Activated naive CD8-positive, alpha-beta T cell treated with anti-CD3 and anti-CD28 coated beads for 36 hours (primary cell): Measurements from ENCODE around the gene PACSIN2. TPM values are rescaled to one million over a fixed set of nuclear protein-coding genes. Genes with fewer than 3 reads are reported as not detected.

Experiments
- DNase-seq: peaks from one replicate; pipeline ENCODE4 v3.0.0; 2021
- H3K27ac Mint-ChIP-seq: one replicate; pipeline ENCODE4 v1.8.0; 2022; ENCODE audit warnings: mild to moderate bottlenecking, moderate library complexity, mixed read lengths
- H3K27me3 Mint-ChIP-seq: one replicate; pipeline ENCODE4 v1.8.0; 2022; ENCODE audit warnings: mild to moderate bottlenecking, mixed read lengths
- H3K36me3 Mint-ChIP-seq: one replicate; pipeline ENCODE4 v1.8.0; 2021; ENCODE audit warnings: mild to moderate bottlenecking, mixed read lengths
- H3K4me1 Mint-ChIP-seq: one replicate; pipeline ENCODE4 v1.8.0; 2021; ENCODE audit warnings: mixed read lengths
- H3K4me3 Mint-ChIP-seq: one replicate; pipeline ENCODE4 v1.8.0; 2022; ENCODE audit warnings: mild to moderate bottlenecking, moderate library complexity, mixed read lengths
- H3K9me3 Mint-ChIP-seq: one replicate; pipeline ENCODE4 v1.8.0; 2022; ENCODE audit warnings: mixed read lengths
- total RNA-seq, 2 experiments: library from RNA; stranded (reverse); gene quantifications; one replicate each; pipeline ENCODE4 v1.2.3, GENCODE V29; 2021

The PACSIN2 gene
- total RNA-seq, 2 experiments from 2014 or later: 30.2 to 34.6 TPM

- H3K27ac Mint-ChIP-seq: no peak overlapping the region
- no peak overlapping the region for H3K4me3 Mint-ChIP-seq
- H3K36me3 Mint-ChIP-seq: peaks cover 1% of the 10 kb centered on the region
- no peaks in the 10 kb centered on the region for H3K27me3 Mint-ChIP-seq
- no peaks in the 10 kb centered on the region for H3K9me3 Mint-ChIP-seq
- H3K4me1 Mint-ChIP-seq: peaks cover 3% of the 10 kb centered on the region
- DNase-seq: no peak
Measured at GRCh38 chr22:42913874-42914510, 101.0 kb downstream of the PACSIN2 start.

DNA sequence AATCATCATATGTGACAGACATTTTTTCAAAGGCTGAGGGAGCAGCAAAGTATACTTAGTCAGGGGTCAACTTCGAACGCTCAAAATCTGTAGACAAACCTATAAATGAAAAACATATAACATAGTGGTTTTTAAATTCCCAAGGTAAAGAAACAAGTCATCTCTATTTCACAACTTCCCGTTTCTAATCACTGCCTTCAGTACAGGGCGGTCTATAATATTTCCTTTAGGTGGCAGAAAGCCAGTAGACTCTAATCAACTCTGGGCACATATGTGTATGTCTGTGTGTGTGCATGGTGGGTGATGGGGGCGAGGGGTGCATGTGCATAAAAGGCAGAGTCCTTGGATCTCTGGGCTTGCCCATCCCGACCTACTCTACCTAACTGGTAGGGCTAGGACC lies 102.9 kb downstream of the PACSIN2 start:
- H3K9me3 Mint-ChIP-seq: no peaks in the 10 kb centered on the region
- DNase-seq: no peak
- H3K4me3 Mint-ChIP-seq: no peak overlapping the region
- H3K27me3 Mint-ChIP-seq: no peaks in the 10 kb centered on the region
- peaks cover 1% of the 10 kb centered on the region for H3K36me3 Mint-ChIP-seq
- no peak overlapping the region for H3K27ac Mint-ChIP-seq
- peaks cover 2% of the 10 kb centered on the region for H3K4me1 Mint-ChIP-seq

- no peak for DNase-seq
- Mint-ChIP-seq H3K4me3 (no peak overlapping the region), H3K27me3 (no peaks in the 10 kb centered on the region), H3K9me3 (no peaks in the 10 kb centered on the region), H3K4me1 (peaks cover 2% of the 10 kb centered on the region), H3K27ac (no peak overlapping the region), H3K36me3 (peaks cover 1% of the 10 kb centered on the region)
Measured at GRCh38 chr22:42910221-42910942, 104.6 kb downstream of the PACSIN2 start.

DNA sequence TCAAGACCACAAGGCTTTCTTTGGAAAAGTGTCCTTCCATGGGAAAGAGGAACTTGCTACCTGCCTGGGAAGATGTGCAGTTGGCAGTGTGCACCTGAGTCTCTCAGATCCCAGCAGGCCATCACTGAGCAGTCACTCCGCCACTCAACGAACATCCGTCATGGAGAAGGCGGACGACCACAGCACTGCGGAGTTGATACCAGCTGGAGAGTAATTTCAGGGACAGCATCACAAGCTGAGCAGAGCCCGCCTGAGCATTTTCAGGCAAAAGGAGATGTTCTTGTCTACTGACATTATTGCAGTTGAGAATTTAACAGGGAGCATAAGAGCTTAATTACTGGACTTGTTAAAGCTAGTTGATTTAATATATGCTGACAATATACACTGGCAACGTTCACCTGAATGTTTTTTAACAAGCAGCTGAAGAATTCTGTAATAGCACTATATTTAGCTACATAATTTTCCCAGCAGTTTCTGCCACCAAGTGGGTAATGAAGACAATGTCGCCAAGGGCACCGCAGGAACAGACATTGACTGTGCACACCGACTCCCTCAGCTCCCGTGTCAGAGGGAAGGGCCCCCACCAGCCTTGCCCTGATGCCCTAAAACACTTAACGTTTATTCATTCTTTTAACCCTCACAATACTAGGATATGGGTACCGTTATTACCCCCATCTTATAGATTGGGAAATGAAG lies 105.4 kb downstream of the PACSIN2 start:
- H3K9me3 Mint-ChIP-seq: no peaks in the 10 kb centered on the region
- no peak for DNase-seq
- peaks cover 2% of the 10 kb centered on the region for H3K4me1 Mint-ChIP-seq
- H3K27me3 Mint-ChIP-seq: no peaks in the 10 kb centered on the region
- H3K36me3 Mint-ChIP-seq: peaks cover 3% of the 10 kb centered on the region
- no peak overlapping the region for H3K27ac Mint-ChIP-seq
- H3K4me3 Mint-ChIP-seq: no peak overlapping the region

DNA sequence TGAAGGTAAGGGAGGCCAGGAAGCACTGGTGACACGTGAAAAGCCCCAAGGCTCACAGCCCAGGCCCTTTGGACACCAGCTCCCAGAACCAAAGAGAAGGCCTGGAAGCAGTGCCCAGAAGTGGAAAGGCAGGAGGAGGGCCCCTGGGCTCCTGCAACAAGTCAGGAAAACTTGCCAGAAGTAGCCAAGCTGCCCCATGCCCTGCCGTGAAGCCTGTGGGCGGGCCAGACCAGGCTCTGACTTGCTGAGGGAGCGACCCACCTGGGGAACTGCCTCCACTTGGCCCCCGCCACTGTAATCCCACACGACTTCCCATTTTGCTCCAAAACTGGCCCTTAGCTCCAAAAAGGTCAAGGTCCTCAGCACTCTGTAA lies 106.6 kb downstream of the PACSIN2 start:
- Mint-ChIP-seq H3K36me3 (peaks cover 3% of the 10 kb centered on the region), H3K4me1 (peaks cover 2% of the 10 kb centered on the region), H3K4me3 (no peak overlapping the region), H3K27me3 (no peaks in the 10 kb centered on the region), H3K27ac (no peak overlapping the region), H3K9me3 (no peaks in the 10 kb centered on the region)
- no peak for DNase-seq

GRCh38 chr22:42907404-42908373 lies 107.3 kb downstream of the PACSIN2 start:
- DNase-seq: no peak
- Mint-ChIP-seq H3K36me3 (peaks cover 3% of the 10 kb centered on the region), H3K4me3 (no peak overlapping the region)

DNA sequence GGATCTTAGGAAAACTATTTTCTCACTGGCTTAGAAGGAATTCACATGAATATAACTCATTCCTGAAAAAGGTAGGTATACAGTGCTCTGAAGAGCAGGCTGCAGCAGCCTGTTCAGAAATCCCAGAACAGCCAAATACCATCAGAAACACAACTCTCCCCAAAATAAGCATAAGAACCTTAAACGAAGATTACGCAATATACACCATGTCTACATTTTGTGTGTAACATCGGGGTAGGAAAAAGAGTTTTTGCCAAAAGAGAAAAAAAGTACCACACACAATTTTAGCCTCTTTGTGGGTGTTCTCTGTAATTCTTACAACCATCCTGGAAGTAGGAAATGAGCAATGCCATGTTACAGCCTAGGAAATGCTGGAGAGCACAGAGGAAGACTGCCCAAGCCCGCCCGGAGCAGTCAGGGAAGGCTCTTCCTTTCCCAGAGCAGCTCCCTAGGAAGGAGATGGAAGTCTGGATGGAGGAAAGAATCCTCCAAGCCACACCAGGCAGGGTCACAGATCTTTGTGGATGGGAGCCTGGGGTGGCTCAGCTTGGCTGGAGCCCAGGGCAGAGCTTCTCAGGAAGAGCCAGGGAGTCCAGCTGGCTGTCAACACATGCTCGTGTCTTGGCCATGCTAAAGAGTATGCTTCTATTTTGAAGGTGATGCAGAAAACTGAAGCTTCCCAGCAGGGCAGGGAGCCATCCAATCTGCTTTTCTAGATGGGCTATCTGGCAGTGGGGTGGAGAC lies 108.2 kb downstream of the PACSIN2 start:
- Mint-ChIP-seq H3K27me3 (no peaks in the 10 kb centered on the region), H3K36me3 (peaks cover 3% of the 10 kb centered on the region), H3K9me3 (no peaks in the 10 kb centered on the region), H3K27ac (no peak overlapping the region), H3K4me1 (no peaks in the 10 kb centered on the region), H3K4me3 (no peak overlapping the region)
- no peak for DNase-seq

More at GRCh38 chr22:42907404-42908373, 107.3 kb downstream of the PACSIN2 start:
- Mint-ChIP-seq H3K27me3 (no peaks in the 10 kb centered on the region), H3K27ac (no peak overlapping the region), H3K9me3 (no peaks in the 10 kb centered on the region), H3K4me1 (peaks cover 1% of the 10 kb centered on the region)

GRCh38 chr22:42905702-42906183 lies 109.2 kb downstream of the PACSIN2 start:
- Mint-ChIP-seq H3K4me1 (no peaks in the 10 kb centered on the region), H3K36me3 (peaks cover 3% of the 10 kb centered on the region), H3K9me3 (no peaks in the 10 kb centered on the region), H3K4me3 (no peak overlapping the region), H3K27me3 (no peaks in the 10 kb centered on the region), H3K27ac (no peak overlapping the region)
- no peak for DNase-seq

GRCh38 chr22:42905217-42905616 lies 109.7 kb downstream of the PACSIN2 start:
- Mint-ChIP-seq H3K4me3 (no peak overlapping the region), H3K9me3 (no peaks in the 10 kb centered on the region), H3K4me1 (no peaks in the 10 kb centered on the region), H3K36me3 (peaks cover 3% of the 10 kb centered on the region), H3K27me3 (no peaks in the 10 kb centered on the region), H3K27ac (no peak overlapping the region)
- DNase-seq: no peak

- Mint-ChIP-seq H3K4me1 (peaks cover 4% of the 10 kb centered on the region), H3K4me3 (no peak overlapping the region), H3K36me3 (peaks cover 2% of the 10 kb centered on the region), H3K27ac (no peak overlapping the region), H3K9me3 (no peaks in the 10 kb centered on the region), H3K27me3 (no peaks in the 10 kb centered on the region)
- DNase-seq: no peak
Measured at GRCh38 chr22:42904050-42904449, 110.9 kb downstream of the PACSIN2 start.

GRCh38 chr22:42902875-42903510 lies 112.0 kb downstream of the PACSIN2 start:
- Mint-ChIP-seq H3K9me3 (no peaks in the 10 kb centered on the region), H3K27ac (no peak overlapping the region), H3K4me1 (peaks cover 4% of the 10 kb centered on the region), H3K27me3 (no peaks in the 10 kb centered on the region), H3K4me3 (no peak overlapping the region), H3K36me3 (peaks cover 2% of the 10 kb centered on the region)
- no peak for DNase-seq

GRCh38 chr22:42901790-42902508 lies 113.0 kb downstream of the PACSIN2 start:
- Mint-ChIP-seq H3K4me3 (no peak overlapping the region), H3K27me3 (no peaks in the 10 kb centered on the region), H3K36me3 (peaks cover 2% of the 10 kb centered on the region), H3K9me3 (no peaks in the 10 kb centered on the region), H3K4me1 (peaks cover 4% of the 10 kb centered on the region), H3K27ac (no peak overlapping the region)
- no peak for DNase-seq

DNA sequence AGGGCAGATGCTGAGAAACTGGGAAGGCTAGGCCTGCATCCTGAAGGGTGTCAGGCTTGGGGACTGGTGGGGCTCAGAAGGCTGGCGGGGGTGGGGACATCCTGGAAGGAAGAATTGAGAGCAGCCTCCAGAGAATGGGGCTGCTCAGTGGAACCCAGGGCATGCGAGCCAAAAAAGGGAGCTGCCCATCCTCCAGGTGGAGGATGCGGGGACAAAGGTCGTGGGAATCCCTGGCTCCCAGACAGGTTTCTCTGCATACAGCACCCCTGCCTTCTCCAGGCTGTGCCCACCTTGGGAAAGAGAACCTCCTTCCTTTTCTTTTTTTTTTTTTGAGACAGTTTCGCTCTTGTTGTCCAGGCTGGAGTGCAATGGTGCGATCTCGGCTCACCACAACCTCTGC lies 117.0 kb downstream of the PACSIN2 start:
- no peak for DNase-seq
- H3K4me3 Mint-ChIP-seq: no peak overlapping the region
- no peaks in the 10 kb centered on the region for H3K27me3 Mint-ChIP-seq
- H3K36me3 Mint-ChIP-seq: no peaks in the 10 kb centered on the region
- no peaks in the 10 kb centered on the region for H3K9me3 Mint-ChIP-seq
- H3K27ac Mint-ChIP-seq: no peak overlapping the region
- peaks cover 27% of the 10 kb centered on the region for H3K4me1 Mint-ChIP-seq
